Transverse colon (tissue), 4 donors: ENCODE measurements around the gene ARNT2.

ENCODE experiments used
- CTCF ChIP-seq, 5 experiments: fragments of 200-600 bp in 3 of 5; fragments of 450-650 bp in 2 of 5; sonication (generic) in 3 of 5; IDR thresholded peaks; 1 replicate in 2 of 5; 2 replicates in 3 of 5; pipeline ENCODE4 v1.5.1; 2016 to 2017; ENCODE audit warnings: antibody characterized with exemption in 5 of 5, inconsistent platforms in 3 of 5, mild to moderate bottlenecking in 2 of 5, moderate library complexity in 1 of 5
- POLR2A ChIP-seq: fragments of 450-650 bp; IDR thresholded peaks from one replicate; pipeline ENCODE4 v1.6.1; 2016; ENCODE audit warnings: antibody characterized with exemption, mild to moderate bottlenecking, moderate library complexity
- POLR2AphosphoS5 ChIP-seq, 3 donors: sonication (generic); formaldehyde crosslinking; IDR thresholded peaks; one replicate each; pipeline ENCODE4 v1.6.1; 2016; ENCODE audit warnings: antibody characterized with exemption in 3 of 3

GRCh38 chr15:80633221-80633620 is 229.0 kb downstream of the ARNT2 start:
- TF ChIP-seq CTCF (IDR thresholded peaks at IDR 0.05) (no peak), POLR2A (no peak), POLR2AphosphoS5 (IDR thresholded peaks at IDR 0.05) (no peak)
